ENCODE measurements around the gene USP11. TPM values are rescaled to one million over a fixed set of nuclear protein-coding genes. Genes with fewer than 3 reads are reported as not detected.

The USP11 gene
- total RNA-seq, 1 experiment from 2014 or later = 62.0 TPM

GRCh38 chrX:47209508-47210238 is 23.1 kb upstream of the USP11 start (continued):
- no peak for TF ChIP-seq CTCF (IDR thresholded peaks at IDR 0.05 in 2 of 3, conservative IDR thresholded peaks at IDR 0.05 in 1 of 3; ENCODE audit: borderline replicate concordance in 1 of 3, insufficient read depth in 1 of 3, low read depth in 2 of 3, low read length in 2 of 3)
- TF ChIP-seq CEBPB (IDR thresholded peaks at IDR 0.05; ENCODE audit: low read depth) = no peak

GRCh38 chrX:47210661-47211425 is 22.0 kb upstream of the USP11 start:
- Histone ChIP-seq H3K4me3 (replicated peaks in 1 of 2; ENCODE audit: low read depth in 1 of 2, low read length in 2 of 2) (no peak overlapping the region), H3K9me2 (ENCODE audit: insufficient read depth) (no peaks in the 10 kb centered on the region), H3K27ac (ENCODE audit: low read depth, low read length) (no peak overlapping the region), H4K20me1 (ENCODE audit: insufficient read depth) (no peaks in the 10 kb centered on the region), H3K4me2 (ENCODE audit: low read length) (no peak overlapping the region), H3K27me3 (ENCODE audit: insufficient read depth, low read length) (no peaks in the 10 kb centered on the region), H3K36me3 (ENCODE audit: control insufficient read depth in 1 of 2, insufficient read depth in 2 of 2, low read length in 2 of 2) (peaks cover 37 to 48% of the 10 kb centered on the region in 2 experiments), H3K9ac (ENCODE audit: low read length) (no peak overlapping the region), H3K9me3 (ENCODE audit: control insufficient read depth in 1 of 2, insufficient read depth in 1 of 2, low read depth in 1 of 2, low read length in 2 of 2) (no peaks in the 10 kb centered on the region), H3K79me2 (ENCODE audit: insufficient read depth, low read length) (no peaks in the 10 kb centered on the region), H3K4me1 (ENCODE audit: control insufficient read depth in 1 of 2, insufficient read depth in 2 of 2, low read length in 2 of 2) (no peaks in the 10 kb centered on the region), H2AFZ (ENCODE audit: low read depth, low read length, poor library complexity, severe bottlenecking) (no peak overlapping the region)
- no TSS peak for BruUV-seq (replicated peaks)
- ATAC-seq (no peak), DNase-seq (ENCODE audit: low read depth, low spot score) (no peak)
- TF ChIP-seq EZH2phosphoT487 (IDR thresholded peaks at IDR 0.05; ENCODE audit: borderline replicate concordance) = no peak
- no peak for TF ChIP-seq ZBTB33 (IDR thresholded peaks at IDR 0.05; ENCODE audit: extremely low read depth, insufficient replicate concordance, low read length)
- no peak for TF ChIP-seq SRF (IDR thresholded peaks at IDR 0.05; ENCODE audit: low read depth)
- no peak for TF ChIP-seq ZFX (IDR thresholded peaks at IDR 0.05)
- no peak for TF ChIP-seq MAX (IDR thresholded peaks at IDR 0.05)
- TF ChIP-seq ELF1 (IDR thresholded peaks at IDR 0.05; ENCODE audit: borderline replicate concordance, low read depth) = no peak
- TF ChIP-seq REST (IDR thresholded peaks at IDR 0.05; ENCODE audit: low read depth) = no peak
- no peak for TF ChIP-seq EZH2 (IDR thresholded peaks at IDR 0.05)
- TF ChIP-seq FOSL1 (IDR thresholded peaks at IDR 0.05; ENCODE audit: low read depth) = no peak
- no peak for TF ChIP-seq POLR2AphosphoS5 (IDR thresholded peaks at IDR 0.05; ENCODE audit: low read depth, low read length)
- TF ChIP-seq RAD21 (IDR thresholded peaks at IDR 0.05; ENCODE audit: low read depth) = no peak
- CTCF ChIA-PET = no interaction called here
- RAD21 ChIA-PET (ENCODE audit: low non-redundant PET in 1 of 2, low total read pairs in 2 of 2, uncharacterized antibody in 2 of 2, unreplicated experiment in 2 of 2) = no interaction called here
- intact Hi-C loops (cut with micrococcal nuclease) = no loop called here
- POLR2A ChIA-PET = no interaction called here
